GM21447 (cell line): ENCODE measurements around the gene NXN.
"Not testable (repeated sequence)": the region's sequence is repeated elsewhere in the genome, so short reads cannot be mapped to it uniquely, and the experiment has no call there.

Experiments
- ATAC-seq: cut with Tn5 transposase; IDR thresholded peaks from one replicate; pipeline ENCODE4 v1.9.1; 2021; ENCODE audit not compliant: unreplicated experiment

Gene NXN

DNA sequence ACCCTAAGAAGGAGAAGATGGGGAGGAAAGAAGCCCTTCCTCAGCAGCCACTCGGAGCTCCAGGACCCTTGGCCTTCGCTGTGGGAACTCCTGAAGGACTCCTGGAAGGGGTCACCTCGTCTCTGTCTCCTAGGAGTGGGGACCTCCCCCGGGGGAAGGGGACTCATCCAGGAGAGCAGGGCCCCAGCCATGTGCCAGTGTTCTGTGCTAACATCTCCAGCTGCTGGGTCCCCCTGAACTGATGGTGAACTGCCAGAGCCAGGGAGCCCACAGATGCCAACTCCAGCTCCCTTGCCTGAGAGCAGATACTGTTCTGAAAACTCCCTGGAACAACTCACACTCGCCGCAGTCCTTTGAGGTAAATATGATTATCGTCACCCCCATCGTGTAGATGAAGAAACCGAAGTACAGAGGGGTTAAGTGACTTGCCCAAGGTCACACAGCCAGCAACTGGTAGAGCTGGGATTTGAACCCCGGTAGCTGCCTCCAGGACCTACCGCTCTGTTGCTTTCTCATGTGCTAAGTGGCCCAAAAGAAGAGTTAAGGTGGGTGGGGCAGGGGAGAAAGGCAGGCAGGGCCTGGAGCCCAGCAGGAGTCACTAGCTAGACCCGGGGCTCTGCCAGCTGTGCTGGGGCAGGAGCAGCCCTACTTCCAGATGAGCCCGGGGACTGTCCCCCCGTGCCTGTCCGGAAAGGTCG, 27.9 kb upstream of the NXN start:
- no peak for ATAC-seq

DNA sequence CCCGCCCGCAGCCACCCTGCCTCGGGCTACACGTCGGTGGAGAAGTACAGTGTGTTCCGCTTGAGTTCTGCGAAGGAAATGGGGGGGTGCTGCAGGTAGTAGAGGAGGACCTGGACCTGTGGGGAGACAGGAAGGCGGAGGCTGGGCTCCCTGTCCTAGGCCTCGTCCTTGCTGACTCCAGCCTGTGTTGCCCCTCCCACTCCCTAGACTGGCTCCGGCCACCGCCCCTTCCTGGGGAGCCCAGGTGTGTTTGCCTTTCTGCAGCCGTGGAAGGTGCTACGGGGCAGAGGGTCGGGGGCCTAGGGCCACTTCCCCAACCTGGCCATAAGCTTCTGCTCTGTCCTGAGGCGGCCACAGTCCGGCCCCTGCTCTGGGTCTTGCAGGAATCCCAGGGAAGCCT, 26.5 kb upstream of the NXN start:
- no peak for ATAC-seq

DNA sequence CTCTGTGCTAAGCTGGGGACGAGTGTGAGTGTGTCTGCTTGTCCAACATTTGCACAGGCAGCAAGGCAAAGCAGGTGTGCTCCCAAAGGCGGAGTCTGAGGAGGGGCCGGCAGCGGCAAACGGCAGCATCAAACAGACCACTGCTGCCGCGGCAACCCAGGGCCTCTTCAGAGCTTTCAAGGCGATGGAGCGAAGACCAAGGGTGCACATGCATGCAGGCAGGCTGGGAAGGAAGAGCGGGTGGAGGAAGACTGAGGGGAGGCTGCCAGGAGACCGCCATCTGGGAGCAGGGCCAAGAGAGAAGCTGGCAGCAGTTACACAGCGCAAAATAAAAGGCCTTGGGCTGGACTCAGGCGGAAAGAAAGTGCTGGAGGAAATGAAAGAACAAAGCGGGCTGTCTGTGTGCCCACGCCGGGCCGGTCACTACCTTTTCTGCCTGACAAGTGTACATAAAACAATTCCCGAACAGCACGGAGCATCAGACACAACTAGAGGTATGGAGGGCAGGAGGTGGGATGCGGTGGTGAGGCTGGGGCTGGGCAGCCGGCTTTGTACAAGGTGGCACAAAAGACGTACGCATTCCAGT, 25.9 kb upstream of the NXN start:
- ATAC-seq = no peak

DNA sequence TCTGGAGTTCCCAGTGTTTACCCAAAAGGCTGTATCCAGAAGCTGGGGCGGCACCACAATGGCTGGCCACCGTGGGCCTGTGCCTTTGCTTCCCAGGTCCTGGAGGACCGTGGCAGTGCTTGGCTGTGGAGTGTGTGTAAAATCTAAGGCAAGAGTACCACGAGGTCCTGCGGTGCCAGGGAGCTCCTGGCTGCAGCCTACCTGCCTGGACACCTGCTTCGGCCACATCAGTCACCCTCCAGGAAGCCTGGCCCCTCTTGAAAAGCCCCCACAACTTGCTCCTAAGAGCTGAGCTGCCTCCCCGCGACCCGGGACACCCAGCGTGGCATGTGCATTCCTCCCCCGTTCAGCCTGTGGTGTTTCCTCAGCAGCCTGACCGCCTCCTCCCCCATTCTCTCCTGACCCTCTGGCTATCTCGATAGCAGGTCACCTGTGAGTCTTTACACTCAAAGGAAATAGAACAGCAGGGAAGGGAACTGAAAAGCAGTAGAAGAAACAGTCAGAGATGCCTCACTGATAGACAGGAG, 25.3 kb upstream of the NXN start:
- ATAC-seq = no peak

DNA sequence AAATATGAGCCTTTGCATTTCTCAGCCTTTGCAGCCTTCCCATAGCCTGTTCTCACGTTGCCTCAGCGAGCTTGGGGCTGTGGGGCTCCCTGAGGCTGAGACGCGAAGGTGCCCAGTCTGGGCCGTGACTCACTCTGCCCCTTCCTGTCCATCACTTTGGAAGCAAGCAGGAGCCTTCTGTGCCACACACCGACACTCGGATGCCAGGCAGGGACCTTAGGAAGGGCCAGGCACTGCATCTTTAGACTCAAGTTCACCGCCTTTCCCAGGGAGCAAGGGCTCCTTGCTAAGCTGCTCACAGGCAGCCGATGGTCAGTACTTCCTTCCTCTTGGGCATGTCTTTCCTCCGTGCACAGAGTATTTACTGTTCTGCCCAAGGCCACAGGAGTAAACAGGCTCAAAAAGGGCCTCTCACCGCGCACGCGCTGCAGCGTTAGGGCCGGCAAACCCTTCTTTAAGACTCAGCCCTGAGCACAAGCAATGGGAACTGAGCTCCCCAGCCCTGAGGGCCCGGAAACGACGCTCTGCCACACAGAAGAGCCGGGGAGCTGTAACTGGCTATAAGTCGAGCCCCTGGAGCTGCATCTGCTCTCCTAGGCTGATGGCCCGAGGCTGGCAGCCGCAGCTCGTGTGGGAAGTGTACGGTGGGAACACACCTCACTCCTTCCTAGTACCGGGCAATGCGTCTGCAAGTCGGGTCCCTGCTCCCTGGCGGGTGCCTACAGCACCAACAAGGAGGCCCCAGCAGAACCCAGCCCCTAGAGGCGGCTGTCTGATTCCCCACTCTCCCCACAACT, 24.6 kb upstream of the NXN start:
- ATAC-seq = no peak

DNA sequence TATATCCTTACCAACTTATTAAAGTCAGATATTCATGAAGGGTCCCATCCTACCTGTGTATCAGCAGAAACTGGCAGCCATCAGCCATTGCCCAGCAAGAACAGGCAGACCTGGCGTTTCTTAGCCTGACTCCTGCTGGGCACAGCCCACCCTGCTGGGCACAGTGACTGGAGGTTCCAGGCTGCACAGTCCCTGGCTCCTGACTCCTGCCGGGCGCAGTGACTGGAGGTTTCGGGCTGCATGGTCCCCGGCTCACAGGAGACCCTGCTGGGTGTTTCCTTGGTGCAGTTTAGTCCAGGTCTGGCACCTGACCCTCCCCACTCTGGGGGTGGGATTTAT, 24.0 kb upstream of the NXN start:
- ATAC-seq = no peak

DNA sequence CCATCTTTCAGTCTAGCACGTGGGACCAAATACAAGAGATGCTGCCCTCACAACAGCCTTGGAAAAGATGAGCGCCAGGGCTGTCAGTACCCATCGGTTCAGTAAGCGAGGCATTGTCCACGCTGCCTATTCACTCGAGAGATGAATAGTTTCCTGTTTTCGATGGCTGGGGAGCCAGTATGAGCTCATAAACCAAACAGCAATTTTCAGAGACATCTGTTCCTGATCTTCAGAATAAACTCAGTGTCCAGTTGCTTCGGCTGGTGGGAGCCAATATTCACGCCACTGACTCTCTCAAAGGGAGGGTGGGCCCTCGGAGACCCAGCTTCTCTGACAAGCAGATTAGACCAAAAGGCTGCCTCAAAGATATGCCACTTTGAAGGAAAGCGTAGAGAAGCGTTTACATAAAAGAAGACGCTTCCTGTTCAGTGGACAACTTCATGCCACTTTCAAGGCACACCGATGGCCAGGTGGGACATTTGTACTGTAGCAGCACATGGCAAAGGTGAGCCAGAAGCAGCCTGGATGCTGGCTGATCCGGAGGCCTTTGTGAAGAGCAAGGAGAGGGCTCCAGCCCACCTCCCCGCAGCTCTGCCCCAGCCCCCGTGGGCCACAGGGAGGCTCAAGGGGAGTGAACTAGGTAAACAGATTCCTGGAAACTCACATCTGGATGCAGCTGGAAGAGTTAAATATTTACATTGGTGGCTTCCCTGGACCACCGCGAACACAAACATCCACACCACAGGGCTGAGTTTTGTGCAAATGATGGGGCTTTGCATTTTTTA, 23.4 kb upstream of the NXN start:
- ATAC-seq = no peak

DNA sequence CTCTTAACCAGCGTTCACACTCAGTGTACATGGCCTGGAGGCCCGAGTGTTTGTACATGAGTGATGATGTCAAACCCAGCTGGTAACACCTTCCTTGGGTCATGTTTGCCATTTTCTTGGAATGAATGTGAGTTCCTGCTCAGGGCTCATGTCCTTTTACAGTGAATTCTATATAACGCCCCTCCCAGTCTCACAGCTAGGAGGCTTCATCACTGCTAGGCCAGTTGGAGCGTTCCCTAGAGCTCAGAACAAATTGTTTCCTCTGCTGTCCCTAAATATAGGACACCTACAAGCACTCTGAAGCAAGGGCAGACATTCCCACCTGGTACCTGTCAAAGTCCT, 22.8 kb upstream of the NXN start:
- no peak for ATAC-seq

DNA sequence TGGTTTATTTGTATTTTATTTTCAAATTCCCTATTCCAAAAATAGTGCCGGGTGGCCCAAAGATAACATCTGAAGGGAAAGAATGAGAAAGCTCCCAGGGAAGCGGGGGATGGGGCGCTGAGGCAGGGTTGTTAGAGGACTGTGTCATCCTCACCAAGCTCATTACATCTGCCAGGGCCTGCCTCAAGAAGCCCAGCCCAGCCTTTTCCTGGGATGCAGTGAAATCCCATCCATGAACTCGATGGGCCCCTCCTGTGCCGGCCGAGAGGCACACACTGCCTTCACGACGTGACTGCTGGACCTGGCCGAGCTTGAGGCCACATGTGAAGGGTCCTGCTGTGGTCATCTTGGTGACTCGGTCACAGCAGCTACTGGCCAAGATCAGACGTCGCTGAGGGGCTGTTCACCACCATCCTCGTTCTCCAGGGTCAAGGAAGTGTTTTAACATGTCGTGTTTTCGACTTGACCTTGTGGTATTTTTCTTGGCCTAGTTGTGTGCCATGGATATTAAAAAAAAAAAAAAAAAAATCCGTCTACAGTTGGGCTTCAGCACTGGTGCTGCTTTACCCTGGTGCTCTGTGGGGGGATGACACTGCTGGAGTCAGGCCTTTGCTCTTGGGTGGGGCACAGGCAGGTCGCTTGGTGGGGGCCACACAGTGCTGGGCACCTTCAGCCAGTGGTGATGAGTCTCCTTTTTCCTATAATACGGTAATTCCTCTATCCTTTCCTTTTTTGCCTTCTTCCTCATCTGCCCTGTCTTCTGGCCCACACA, 22.2 kb upstream of the NXN start:
- ATAC-seq = no peak

DNA sequence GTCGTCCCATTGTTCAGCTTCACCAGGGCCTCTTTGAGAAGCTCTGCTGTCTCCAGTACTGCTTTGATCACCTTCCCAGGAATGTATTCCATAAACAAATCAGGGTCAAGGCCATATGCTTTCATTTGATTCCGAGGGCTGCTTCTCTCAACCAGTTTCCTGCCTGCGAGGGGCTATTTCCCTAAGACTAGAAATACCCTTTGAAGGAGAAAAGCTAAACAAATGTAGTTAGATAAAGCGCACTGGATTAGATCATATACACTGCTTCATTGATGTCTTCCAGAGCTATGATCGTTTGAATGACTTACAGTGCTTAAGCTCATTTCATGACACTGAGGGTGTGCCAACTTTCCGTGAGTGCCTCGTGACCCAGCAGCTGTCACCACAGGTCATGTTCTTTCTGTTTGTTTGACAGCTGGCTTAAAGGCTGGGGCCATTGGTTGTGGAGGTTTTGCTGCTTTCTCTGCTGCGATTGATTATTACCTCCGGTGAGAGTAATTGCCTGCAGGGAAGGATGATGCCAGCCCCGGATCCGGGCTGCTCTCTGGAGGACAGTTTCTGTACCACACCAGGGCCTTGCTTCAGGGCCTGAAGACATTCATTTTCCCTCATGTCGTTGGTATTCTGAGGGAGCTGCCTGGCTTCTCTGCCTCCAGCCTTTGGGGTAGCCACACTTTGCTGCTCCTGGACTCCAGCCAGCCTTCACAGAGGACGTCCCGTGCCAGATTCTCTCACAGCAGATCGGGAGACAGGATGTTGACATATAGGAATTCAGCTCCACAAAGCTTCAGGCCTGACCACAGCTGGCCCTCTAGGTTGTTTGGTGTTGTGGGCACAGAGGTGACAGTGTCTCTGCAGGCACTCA, 21.3 kb upstream of the NXN start:
- no peak for ATAC-seq

DNA sequence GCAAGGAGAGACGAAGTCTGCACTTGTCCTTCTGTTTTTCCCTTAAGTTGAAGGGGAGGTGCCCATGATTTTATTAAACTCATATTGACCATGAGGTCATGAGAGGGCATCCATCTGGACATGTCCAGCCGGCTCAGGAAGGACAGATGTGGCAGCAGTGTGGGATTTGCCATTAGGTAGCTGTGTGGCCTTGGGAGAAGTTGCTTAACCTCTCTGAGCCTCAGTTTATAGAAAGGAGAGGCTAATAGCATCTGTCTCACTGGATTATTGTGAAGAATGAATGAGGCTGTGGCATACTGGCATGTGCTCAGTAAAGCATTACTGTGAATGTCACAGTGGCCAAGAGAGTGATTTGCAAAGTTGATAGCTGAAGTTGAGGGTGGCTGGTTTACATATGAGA, 18.5 kb upstream of the NXN start:
- ATAC-seq = no peak

DNA sequence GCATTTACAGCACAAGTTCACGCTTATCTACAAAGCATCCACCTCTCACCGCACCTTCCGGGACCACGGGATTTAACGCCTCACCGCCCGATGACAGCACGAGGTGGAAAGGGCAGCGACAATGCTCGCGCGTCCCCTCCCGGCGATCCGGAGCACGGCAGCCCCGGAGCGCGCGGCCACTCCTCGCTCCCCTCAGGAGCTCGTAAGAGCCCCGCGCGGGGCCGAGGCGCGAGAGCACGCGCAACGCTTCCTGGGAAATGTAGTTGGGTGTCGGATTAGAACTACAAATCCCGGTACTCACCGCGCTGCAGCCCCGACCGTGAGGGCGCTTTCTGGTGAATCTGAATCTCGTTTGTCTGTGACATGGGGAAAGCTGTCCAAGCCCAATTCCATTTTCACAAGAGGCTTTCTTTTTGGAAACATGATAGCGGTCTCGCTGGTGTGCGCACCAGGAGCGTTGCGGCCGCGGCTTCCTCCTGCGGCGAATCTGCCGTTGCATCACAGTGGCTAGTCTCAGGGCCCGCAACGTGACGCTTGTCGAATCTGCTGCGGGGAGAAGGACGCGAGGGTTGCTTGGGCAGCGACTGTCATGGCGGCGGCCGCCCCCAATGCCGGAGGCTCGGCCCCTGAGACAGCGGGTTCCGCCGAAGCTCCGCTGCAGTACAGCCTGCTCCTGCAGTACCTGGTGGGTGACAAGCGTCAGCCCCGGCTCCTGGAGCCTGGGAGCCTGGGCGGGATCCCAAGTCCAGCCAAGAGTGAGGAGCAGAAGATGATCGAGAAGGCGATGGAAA, 17.2 kb upstream of the NXN start, which contains the start of gene TIMM22:
Gene TIMM22, plus strand, starts transcription at position 576 of the 791 bp plus-strand sequence. Its CDS starts 14 bp downstream, at position 590.
- ATAC-seq = peak; percentile 90

DNA sequence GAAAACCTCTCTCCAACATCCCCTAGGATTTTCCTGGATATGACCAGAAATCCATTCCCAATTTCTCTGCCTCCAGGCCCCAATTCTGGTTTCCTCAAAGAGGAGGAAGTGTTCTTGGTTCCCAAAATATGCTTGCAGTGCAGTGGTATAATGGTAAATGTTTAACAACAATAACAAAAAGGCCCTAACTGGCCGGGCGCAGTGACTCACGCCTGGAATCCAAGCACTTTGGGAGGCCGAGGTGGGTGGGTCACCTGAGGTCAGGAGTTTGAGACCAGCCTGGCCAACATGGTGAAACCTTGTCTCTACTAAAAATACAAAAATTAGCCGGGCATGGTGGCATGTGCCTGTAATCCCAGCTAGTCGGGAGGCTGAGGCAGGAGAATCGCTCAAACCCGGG, 15.7 kb upstream of the NXN start:
- not testable (repeated sequence) for ATAC-seq

DNA sequence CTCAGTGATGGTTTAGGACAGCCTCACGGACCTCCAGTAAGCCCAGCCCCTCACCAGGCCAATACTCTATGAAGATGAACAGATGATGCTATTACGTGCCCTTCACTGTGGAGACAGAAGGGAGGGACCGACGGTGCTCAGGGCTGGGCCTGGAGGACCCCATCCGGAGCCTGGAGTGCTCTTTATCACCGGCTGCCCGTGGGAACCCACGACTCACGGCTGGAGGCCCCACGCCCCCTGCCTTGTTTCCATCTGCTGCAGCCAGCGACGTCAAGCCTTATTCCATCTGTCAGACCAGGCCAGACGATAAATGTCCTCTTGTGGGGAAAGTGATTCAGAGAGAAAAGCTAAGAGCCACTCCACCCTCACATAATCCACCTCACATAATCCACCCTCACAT, 13.4 kb upstream of the NXN start:
- ATAC-seq = no peak

DNA sequence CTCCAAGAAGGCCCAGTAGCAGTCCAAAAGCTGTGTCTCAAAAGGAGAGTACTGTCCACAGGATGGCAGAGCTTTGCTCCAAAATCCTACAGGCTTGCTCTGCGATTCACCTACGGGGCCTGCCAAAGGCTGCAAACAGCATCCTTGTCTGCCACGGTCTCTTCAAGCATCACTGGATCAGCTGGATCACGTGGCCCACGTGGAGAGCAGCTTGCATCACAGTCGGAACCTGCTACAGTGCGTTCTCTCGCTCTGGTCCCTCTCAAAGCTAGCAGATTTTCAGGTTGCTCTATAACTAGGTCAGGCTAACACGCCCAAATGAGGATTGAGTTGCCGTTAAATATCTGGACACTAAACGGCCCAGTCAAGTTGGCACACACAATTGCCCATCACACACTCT, 9.0 kb upstream of the NXN start:
- no peak for ATAC-seq

DNA sequence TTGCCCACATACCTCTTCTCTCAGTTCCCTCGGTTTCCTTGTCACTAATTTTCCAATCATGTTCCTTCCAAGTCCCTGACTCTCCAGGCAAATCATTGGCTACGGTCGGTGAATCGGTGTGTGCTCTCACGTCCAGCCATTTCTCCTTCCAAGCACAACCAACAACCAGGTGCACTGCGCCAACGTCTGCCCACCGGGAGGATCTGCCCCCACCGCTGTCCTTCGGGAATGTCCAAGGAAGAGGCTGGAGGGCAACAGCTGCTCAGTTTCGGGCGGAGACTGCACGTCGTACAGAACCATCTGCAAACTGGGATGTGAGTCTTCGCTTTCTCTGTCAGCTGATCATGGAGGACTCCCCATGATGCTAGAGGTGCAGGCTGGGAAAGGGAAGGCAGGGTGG, 8.4 kb upstream of the NXN start:
- no peak for ATAC-seq

DNA sequence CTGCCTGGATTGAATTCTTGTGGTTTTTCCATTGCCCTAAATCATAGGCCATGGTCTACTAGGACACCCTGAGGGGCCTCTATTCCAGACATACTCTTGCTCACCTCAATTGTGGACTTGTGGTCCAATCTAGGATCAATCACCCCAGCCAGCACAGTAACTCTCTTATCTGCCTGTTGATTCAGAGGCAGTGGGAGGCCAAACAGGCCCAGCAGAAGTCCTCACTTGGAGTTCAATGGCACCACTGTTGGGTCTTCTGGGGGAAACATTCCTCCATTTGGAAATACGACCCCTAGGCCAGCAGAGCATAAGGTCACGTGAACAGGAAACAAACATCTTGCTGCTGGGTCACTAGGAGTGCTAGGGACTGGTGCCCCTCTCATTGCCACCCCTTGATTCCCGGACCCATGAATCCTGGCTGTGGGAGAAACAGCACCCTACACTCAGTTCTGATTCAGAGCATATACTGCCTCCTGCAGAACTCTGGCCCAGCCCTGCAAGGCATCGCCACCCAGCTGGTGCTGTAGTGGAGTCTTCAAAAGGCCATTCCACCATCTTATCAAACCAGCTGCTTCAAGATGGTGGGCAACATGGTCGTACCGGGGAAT, 6.8 kb upstream of the NXN start:
- ATAC-seq = no peak

DNA sequence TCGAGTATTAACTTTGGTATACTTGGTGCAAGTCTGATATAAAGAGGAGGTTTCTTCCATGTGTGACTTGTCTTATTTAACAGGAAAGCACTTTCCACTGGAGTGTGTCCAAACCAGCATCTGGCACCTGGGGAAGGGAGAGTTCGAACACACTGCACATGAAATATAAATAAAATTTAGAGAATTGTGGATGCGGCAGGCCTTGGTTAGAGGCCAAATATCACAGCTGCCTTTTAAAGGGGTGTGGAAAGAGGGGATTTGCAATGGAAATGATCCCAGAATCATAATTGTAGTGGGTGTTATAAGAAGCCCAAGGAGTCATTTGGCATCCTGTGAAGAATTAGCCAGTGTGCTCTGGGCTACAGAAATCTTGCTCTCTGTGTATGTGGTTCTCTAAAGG, 4.3 kb upstream of the NXN start:
- ATAC-seq = no peak

DNA sequence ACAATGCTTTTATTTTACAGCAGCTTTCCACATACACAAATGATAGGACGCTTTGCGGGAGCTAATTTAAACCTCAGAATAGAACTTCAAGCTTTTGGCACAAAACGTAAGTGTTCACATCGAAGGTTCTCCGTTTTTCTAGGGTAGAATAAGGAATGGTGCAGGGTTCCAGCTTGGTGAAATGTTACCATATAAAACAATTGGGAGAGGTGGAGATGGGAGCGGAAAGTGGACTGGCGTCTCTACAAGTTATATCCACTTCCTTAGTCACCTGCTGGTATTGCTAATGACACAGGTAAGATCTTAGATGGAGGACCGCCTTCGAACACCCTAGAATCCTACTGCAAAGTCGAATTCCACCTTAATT, 1.7 kb upstream of the NXN start:
- no peak for ATAC-seq
